Ovary (tissue), 9 donors: ENCODE results near the gene PNRC1. TPM values are rescaled to one million over a fixed set of nuclear protein-coding genes. Genes with fewer than 3 reads are reported as not detected.

Experiments
- DNase-seq, 5 donors: peaks; one replicate each; pipeline ENCODE4 v3.0.0-alpha.2; 2019 to 2020
- H3K27ac ChIP-seq, 2 donors: fragments of 200-600 bp; one replicate each; pipeline versions ENCODE4 v1.5.1 to v1.8.0; 2019 to 2022
- H3K27me3 ChIP-seq: fragments of 200-600 bp; one replicate; pipeline ENCODE4 v1.8.0; 2022
- H3K36me3 ChIP-seq: fragments of 200-600 bp; sonication (generic); one replicate; pipeline ENCODE4 v1.5.1; 2019
- H3K4me1 ChIP-seq: one replicate; pipeline ENCODE4 v1.8.1; 2013; ENCODE audit warnings: mild to moderate bottlenecking, moderate library complexity; ENCODE audit not compliant: insufficient read depth
- H3K4me3 ChIP-seq: fragments of 200-600 bp; sonication (generic); one replicate; pipeline ENCODE4 v1.5.1; 2017
- H3K9me3 ChIP-seq, 2 donors: fragments of 200-600 bp in 1 of 2; sonication (generic) in 1 of 2; one replicate each; pipeline versions ENCODE4 v1.5.1 to v1.8.1; 2013 to 2019; ENCODE audit warnings: mild to moderate bottlenecking in 1 of 2, moderate library complexity in 1 of 2
- CTCF ChIP-seq, 3 donors: fragments of 450-650 bp in 2 of 3; fragments of 200-600 bp in 1 of 3; IDR thresholded peaks; one replicate each; pipeline versions ENCODE4 v1.5.1 to v1.8.0; 2016 to 2022; ENCODE audit warnings: antibody characterized with exemption in 3 of 3, mild to moderate bottlenecking in 1 of 3
- EP300 ChIP-seq: sonication (generic); formaldehyde crosslinking; IDR thresholded peaks from one replicate; pipeline ENCODE4 v1.6.1; 2017; ENCODE audit warnings: antibody characterized with exemption
- POLR2A ChIP-seq: fragments of 450-650 bp; IDR thresholded peaks from one replicate; pipeline ENCODE4 v1.6.1; 2017; ENCODE audit warnings: antibody characterized with exemption, mild to moderate bottlenecking, moderate library complexity
- WGBS, 3 donors: extraction: QIAGEN DNeasy Blood & Tissue Kit in 1 of 3; methylation state at CpG; one replicate each; pipeline versions ENCODE4 v1.1.5 to v1.1.7; 2013 to 2017; 5-methylcytosine and 5-hydroxymethylcytosine counted together
- intact Hi-C, 4 donors: fragments of 100-400 bp; cut with DNase I; formaldehyde crosslinking; loops; one replicate each; pipeline versions ENCODE4 v1.11.0 to v1.15.1; 2022 to 2023
- polyA plus RNA-seq, 2 donors: library from polyadenylated mRNA; stranded (reverse); fragments of 200-250 nt in 1 of 2; fragments of 350-450 nt in 1 of 2; fragmentation: Illumina TruSeq in 1 of 2; extraction: RNeasy Lipid Tissue Mini Kit (QIAGEN cat#74804) in 1 of 2; gene quantifications; one replicate each; pipeline ENCODE4 v1.2.3, GENCODE V29; 2013 to 2014
- total RNA-seq, 7 donors: library from RNA; depleted of rRNA in 2 of 7; stranded (reverse); fragments of >200 nt in 2 of 7; fragmentation: NEBNext Ultra II Directional in 3 of 7; extraction: Animal tissue kit (Norgen Biotek cat#: 25700) in 3 of 7; gene quantifications; one replicate each; pipeline versions ENCODE4 v1.1.0 to v1.2.4, GENCODE V29; 2016 to 2023
- donor health status: DM: no; HTN: no; CAD: no; lungs with moderate emphysema.
- donor health status: DM: no; HTN: no; CAD: no.
- donor health status: Bipolar disorder and iron deficiency.
- donor health status: DM: yes; HTN: yes; CAD: no.
- donor health status: DM: no; HTN: no; CAD: no.
- donor health status: DM: yes; HTN: yes; CAD: no.

The PNRC1 gene
- total and polyA plus RNA-seq, 9 donors = 152 to 507 (median 415) TPM

DNA sequence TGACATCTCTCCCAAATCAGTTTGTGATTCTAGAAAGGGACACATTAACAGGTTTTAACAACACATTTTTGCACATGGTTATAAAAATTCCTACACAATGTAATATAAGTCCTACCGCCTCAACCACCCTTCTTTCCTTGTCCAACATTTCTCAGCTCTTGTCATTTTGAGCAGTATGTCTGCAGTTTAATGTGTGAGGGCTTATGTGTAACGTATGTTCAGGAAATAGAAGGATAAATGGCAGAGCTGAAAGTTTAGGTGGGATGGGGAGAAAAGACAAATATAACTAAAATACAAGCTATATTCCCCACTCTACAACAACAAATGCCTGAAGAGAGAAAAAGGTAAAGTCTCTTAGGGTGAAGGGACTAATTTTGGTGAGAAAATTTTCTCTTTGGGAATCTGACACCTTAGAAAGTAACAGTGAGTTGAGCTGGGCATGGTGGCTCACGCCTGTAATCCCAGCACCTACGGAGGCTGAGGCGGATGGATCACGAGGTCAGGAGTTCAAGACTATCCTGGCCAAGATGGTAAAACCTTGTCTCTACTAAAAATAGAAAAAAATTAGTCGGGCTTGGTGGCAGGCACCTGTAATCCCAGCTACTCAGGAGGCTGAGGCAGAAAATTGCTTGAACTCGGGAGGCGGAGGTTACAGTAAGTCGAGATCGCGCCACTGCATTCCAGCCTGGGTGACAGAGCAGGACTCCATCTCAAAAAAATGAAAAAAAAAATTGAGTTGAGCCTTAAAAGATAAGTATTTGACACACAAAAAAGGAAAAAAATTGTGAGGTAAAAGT, 5.1 kb downstream of the PNRC1 start:
- Histone ChIP-seq H3K9me3 (no peaks in the 10 kb centered on the region), H3K4me3 (no peak overlapping the region), H3K27ac (no peak overlapping the region), H3K36me3 (no peaks in the 10 kb centered on the region), H3K4me1 (peaks cover 7% of the 10 kb centered on the region), H3K27me3 (no peaks in the 10 kb centered on the region)
- peak in 1 of 5 donors; percentile 31 for DNase-seq
- intact Hi-C loops = loop anchor here in 2 of 4 donors (10.0 kb wide), 2 partner anchors 59 to 101 kb away; partner anchors contain the start of gene PM20D2 (in 2 of the 2)
- WGBS, 3 donors = 90 to 93% (median 92%) methylated on average over 12 of the region's 12 CpGs
- no peak for TF ChIP-seq POLR2A
- TF ChIP-seq EP300 = no peak
- TF ChIP-seq CTCF (IDR thresholded peaks at IDR 0.05) = no peak

- H3K36me3 ChIP-seq = no peaks in the 10 kb centered on the region
- H3K4me3 ChIP-seq = no peak overlapping the region
- H3K9me3 ChIP-seq = no peaks in the 10 kb centered on the region
- peaks cover 7% of the 10 kb centered on the region for H3K4me1 ChIP-seq
- H3K27me3 ChIP-seq = no peaks in the 10 kb centered on the region
- DNase-seq = no peak
- no peak for TF ChIP-seq EP300
- no peak for TF ChIP-seq CTCF (IDR thresholded peaks at IDR 0.05)
- no peak for TF ChIP-seq POLR2A
- WGBS, 3 donors = 24 to 57% (median 37%) methylated on average over 1 of the region's 1 CpG
- intact Hi-C loops = loop anchor here in 2 of 4 donors (10.0 kb wide), 2 partner anchors 57 to 103 kb away; partner anchors contain the start of gene PM20D2 (in 2 of the 2)
- no peak overlapping the region for H3K27ac ChIP-seq
These were observed 7.3 kb downstream of the PNRC1 start for GRCh38 chr6:89087881-89088280.

- intact Hi-C loops = no loop called here
- Histone ChIP-seq H3K4me1 (no peaks in the 10 kb centered on the region), H3K27me3 (no peaks in the 10 kb centered on the region), H3K4me3 (no peak overlapping the region), H3K36me3 (no peaks in the 10 kb centered on the region), H3K9me3 (no peaks in the 10 kb centered on the region), H3K27ac (no peak overlapping the region)
- TF ChIP-seq EP300 = no peak
- 94 to 96% (median 95%) methylated on average over 8 of the region's 8 CpGs for WGBS, 3 donors
- no peak for DNase-seq
These were observed 17.9 kb downstream of the PNRC1 start for GRCh38 chr6:89098461-89098860.

- Histone ChIP-seq H3K4me3 (no peak overlapping the region), H3K27ac (no peak overlapping the region), H3K9me3 (no peaks in the 10 kb centered on the region), H3K36me3 (no peaks in the 10 kb centered on the region), H3K27me3 (no peaks in the 10 kb centered on the region), H3K4me1 (no peaks in the 10 kb centered on the region)
- no peak for DNase-seq
- intact Hi-C loops = no loop called here
- 88 to 95% (median 90%) methylated on average over 2 of the region's 2 CpGs for WGBS, 3 donors
- no peak for TF ChIP-seq POLR2A
- no peak for TF ChIP-seq CTCF (IDR thresholded peaks at IDR 0.05)
These were observed 19.6 kb downstream of the PNRC1 start for GRCh38 chr6:89100114-89100513.

DNA sequence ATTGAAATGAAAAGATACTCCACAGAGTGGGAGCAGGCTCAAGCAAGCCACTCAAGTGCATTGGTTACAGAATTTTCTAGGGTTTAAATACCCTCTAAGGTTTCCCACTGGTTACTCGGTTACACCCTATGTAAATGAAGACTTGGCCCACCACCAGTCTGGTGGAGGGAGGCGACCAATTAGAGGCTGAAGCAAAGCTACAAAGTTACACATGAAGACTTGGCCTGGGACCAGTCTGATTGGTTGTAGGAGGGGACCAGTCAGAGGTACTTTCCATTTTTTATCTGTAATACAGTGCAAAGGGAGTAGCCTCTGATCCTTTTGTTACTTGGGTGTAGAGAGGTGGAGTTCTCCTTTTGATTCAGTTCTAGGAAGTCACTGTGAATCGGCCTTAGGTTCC, 29.7 kb downstream of the PNRC1 start:
- TF ChIP-seq POLR2A (no peak), EP300 (no peak), CTCF (IDR thresholded peaks at IDR 0.05) (no peak)
- H3K9me3 ChIP-seq = no peaks in the 10 kb centered on the region
- no peaks in the 10 kb centered on the region for H3K36me3 ChIP-seq
- H3K27ac ChIP-seq = no peak overlapping the region
- no peaks in the 10 kb centered on the region for H3K27me3 ChIP-seq
- no peak overlapping the region for H3K4me3 ChIP-seq
- 87 to 89% (median 88%) methylated on average over 3 of the region's 3 CpGs for WGBS, 3 donors
- H3K4me1 ChIP-seq = no peaks in the 10 kb centered on the region
- intact Hi-C loops = no loop called here
- DNase-seq = no peak
